Measurements from ENCODE around the gene NAT14.

Gene NAT14

GRCh38 chr19:55504981-55505380 lies 20.0 kb downstream of the NAT14 start:
- no peak overlapping the region for H3K4me3 ChIP-seq (ENCODE audit: low read depth, low read length)
- TF ChIP-seq CTCF (IDR thresholded peaks at IDR 0.05; ENCODE audit: borderline replicate concordance, insufficient read depth, low read depth, low read length) = no peak

- no peak overlapping the region for H3K4me3 ChIP-seq (ENCODE audit: low read depth, low read length)
- no peak for TF ChIP-seq CTCF (IDR thresholded peaks at IDR 0.05; ENCODE audit: borderline replicate concordance, insufficient read depth, low read depth, low read length)
Measured at GRCh38 chr19:55508120-55508519, 23.1 kb downstream of the NAT14 start.

- H3K4me3 ChIP-seq (ENCODE audit: low read depth, low read length) = peak overlapping the region; percentile 38
- TF ChIP-seq CTCF (IDR thresholded peaks at IDR 0.05; ENCODE audit: borderline replicate concordance, insufficient read depth, low read depth, low read length) = peak; percentile 92
Measured at GRCh38 chr19:55516878-55517620, 32.1 kb downstream of the NAT14 start.

- no peak overlapping the region for H3K4me3 ChIP-seq (ENCODE audit: low read depth, low read length)
- TF ChIP-seq CTCF (IDR thresholded peaks at IDR 0.05; ENCODE audit: borderline replicate concordance, insufficient read depth, low read depth, low read length) = no peak
Measured at GRCh38 chr19:55519451-55520311, 34.7 kb downstream of the NAT14 start.

- no peak overlapping the region for H3K4me3 ChIP-seq (ENCODE audit: low read depth, low read length)
- no peak for TF ChIP-seq CTCF (IDR thresholded peaks at IDR 0.05; ENCODE audit: borderline replicate concordance, insufficient read depth, low read depth, low read length)
Measured at GRCh38 chr19:55520691-55521292, 35.8 kb downstream of the NAT14 start.

- no peak for TF ChIP-seq CTCF (IDR thresholded peaks at IDR 0.05; ENCODE audit: borderline replicate concordance, insufficient read depth, low read depth, low read length)
- no peak overlapping the region for H3K4me3 ChIP-seq (ENCODE audit: low read depth, low read length)
Measured at GRCh38 chr19:55525289-55526101, 40.5 kb downstream of the NAT14 start.

Measured in GM12875 (cell line).